ENCODE data around the gene RO60. TPM values are rescaled to one million over a fixed set of nuclear protein-coding genes. Genes with fewer than 3 reads are reported as not detected.

Gene RO60
- total and polyA plus RNA-seq, 2 donors: 9.1 to 55.2 TPM

GRCh38 chr1:193054169-193054675 is 5.2 kb upstream of the RO60 start:
- Histone ChIP-seq H3K27ac (ENCODE audit: low read depth in 1 of 2, low read length in 1 of 2) (no peak overlapping the region), H3K4me1 (ENCODE audit: control insufficient read depth in 2 of 2, insufficient read depth in 2 of 2, low read length in 2 of 2) (peaks cover 0 to 4% of the 10 kb centered on the region in 2 donors), H3K4me3 (ENCODE audit: low read length in 2 of 2) (no peak overlapping the region), H3K36me3 (ENCODE audit: control insufficient read depth in 2 of 2, insufficient read depth in 2 of 2, low read length in 1 of 2) (peaks cover 4 to 14% of the 10 kb centered on the region in 2 donors), H3K27me3 (ENCODE audit: control insufficient read depth in 2 of 2, insufficient read depth in 1 of 2, low read length in 1 of 2) (no peaks in the 10 kb centered on the region), H3K9me3 (ENCODE audit: control insufficient read depth in 2 of 2, insufficient read depth in 1 of 2, low read length in 1 of 2) (peaks cover 0 to 6% of the 10 kb centered on the region in 2 donors)
- no peak for DNase-seq (ENCODE audit: low read depth in 6 of 9, low spot score in 9 of 9)
- WGBS: 95% methylated on average over 4 of the region's 4 CpGs

- Histone ChIP-seq H3K27me3 (ENCODE audit: control insufficient read depth in 2 of 2, insufficient read depth in 1 of 2, low read length in 1 of 2) (no peaks in the 10 kb centered on the region), H3K36me3 (ENCODE audit: control insufficient read depth in 2 of 2, insufficient read depth in 2 of 2, low read length in 1 of 2) (no peaks in the 10 kb centered on the region), H3K27ac (ENCODE audit: low read depth in 1 of 2, low read length in 1 of 2) (peak overlapping the region; percentile 93), H3K4me3 (ENCODE audit: low read length in 2 of 2) (peak overlapping the region; percentile 81 to 91), H3K9me3 (ENCODE audit: control insufficient read depth in 2 of 2, insufficient read depth in 1 of 2, low read length in 1 of 2) (peaks cover 0 to 6% of the 10 kb centered on the region in 2 donors), H3K4me1 (ENCODE audit: control insufficient read depth in 2 of 2, insufficient read depth in 2 of 2, low read length in 2 of 2) (peaks cover 0 to 6% of the 10 kb centered on the region in 2 donors)
- WGBS: under 1% methylated on average over 37 of the region's 37 CpGs
- DNase-seq (ENCODE audit: low read depth in 6 of 9, low spot score in 9 of 9): peak; percentile 29 to 78 (median 49)
These were observed 707 bp upstream of the RO60 start for GRCh38 chr1:193058529-193059281.

GRCh38 chr1:193060115-193060403 is 647 bp downstream of the RO60 start:
- Histone ChIP-seq H3K4me1 (ENCODE audit: control insufficient read depth in 2 of 2, insufficient read depth in 2 of 2, low read length in 2 of 2) (peaks cover 0 to 6% of the 10 kb centered on the region in 2 donors), H3K9me3 (ENCODE audit: control insufficient read depth in 2 of 2, insufficient read depth in 1 of 2, low read length in 1 of 2) (peaks cover 0 to 6% of the 10 kb centered on the region in 2 donors), H3K36me3 (ENCODE audit: control insufficient read depth in 2 of 2, insufficient read depth in 2 of 2, low read length in 1 of 2) (no peaks in the 10 kb centered on the region), H3K27ac (ENCODE audit: low read depth in 1 of 2, low read length in 1 of 2) (peak overlapping the region; percentile 93 to 96), H3K27me3 (ENCODE audit: control insufficient read depth in 2 of 2, insufficient read depth in 1 of 2, low read length in 1 of 2) (no peaks in the 10 kb centered on the region), H3K4me3 (ENCODE audit: low read length in 2 of 2) (peak overlapping the region; percentile 81 to 91)
- DNase-seq (ENCODE audit: low read depth in 6 of 9, low spot score in 9 of 9): peak in 2 of 9 donors; percentile 14 to 23
- under 1% methylated on average over 9 of the region's 9 CpGs for WGBS

GRCh38 chr1:193060406-193060805 is 994 bp downstream of the RO60 start:
- peak in 2 of 9 donors; percentile 10 to 21 for DNase-seq (ENCODE audit: low read depth in 6 of 9, low spot score in 9 of 9)
- Histone ChIP-seq H3K27me3 (ENCODE audit: control insufficient read depth in 2 of 2, insufficient read depth in 1 of 2, low read length in 1 of 2) (no peaks in the 10 kb centered on the region), H3K4me1 (ENCODE audit: control insufficient read depth in 2 of 2, insufficient read depth in 2 of 2, low read length in 2 of 2) (peaks cover 0 to 6% of the 10 kb centered on the region in 2 donors), H3K9me3 (ENCODE audit: control insufficient read depth in 2 of 2, insufficient read depth in 1 of 2, low read length in 1 of 2) (peaks cover 0 to 6% of the 10 kb centered on the region in 2 donors), H3K36me3 (ENCODE audit: control insufficient read depth in 2 of 2, insufficient read depth in 2 of 2, low read length in 1 of 2) (no peaks in the 10 kb centered on the region), H3K27ac (ENCODE audit: low read depth in 1 of 2, low read length in 1 of 2) (peak overlapping the region in 1 of 2 donors; percentile 93), H3K4me3 (ENCODE audit: low read length in 2 of 2) (peak overlapping the region; percentile 81 to 91)
- 31% methylated on average over 4 of the region's 4 CpGs for WGBS

GRCh38 chr1:193060938-193061337 is 1.5 kb downstream of the RO60 start:
- Histone ChIP-seq H3K27me3 (ENCODE audit: control insufficient read depth in 2 of 2, insufficient read depth in 1 of 2, low read length in 1 of 2) (no peaks in the 10 kb centered on the region), H3K4me1 (ENCODE audit: control insufficient read depth in 2 of 2, insufficient read depth in 2 of 2, low read length in 2 of 2) (peaks cover 0 to 6% of the 10 kb centered on the region in 2 donors), H3K9me3 (ENCODE audit: control insufficient read depth in 2 of 2, insufficient read depth in 1 of 2, low read length in 1 of 2) (peaks cover 0 to 6% of the 10 kb centered on the region in 2 donors), H3K4me3 (ENCODE audit: low read length in 2 of 2) (peak overlapping the region; percentile 81 to 91), H3K27ac (ENCODE audit: low read depth in 1 of 2, low read length in 1 of 2) (peak overlapping the region in 1 of 2 donors; percentile 4), H3K36me3 (ENCODE audit: control insufficient read depth in 2 of 2, insufficient read depth in 2 of 2, low read length in 1 of 2) (no peaks in the 10 kb centered on the region)
- WGBS: 39% methylated on average over 2 of the region's 2 CpGs
- peak in 2 of 9 donors; percentile 9 to 19 for DNase-seq (ENCODE audit: low read depth in 6 of 9, low spot score in 9 of 9)

- Histone ChIP-seq H3K9me3 (ENCODE audit: control insufficient read depth in 2 of 2, insufficient read depth in 1 of 2, low read length in 1 of 2) (peaks cover 0 to 6% of the 10 kb centered on the region in 2 donors), H3K36me3 (ENCODE audit: control insufficient read depth in 2 of 2, insufficient read depth in 2 of 2, low read length in 1 of 2) (no peaks in the 10 kb centered on the region), H3K4me3 (ENCODE audit: low read length in 2 of 2) (no peak overlapping the region), H3K27ac (ENCODE audit: low read depth in 1 of 2, low read length in 1 of 2) (no peak overlapping the region), H3K27me3 (ENCODE audit: control insufficient read depth in 2 of 2, insufficient read depth in 1 of 2, low read length in 1 of 2) (no peaks in the 10 kb centered on the region), H3K4me1 (ENCODE audit: control insufficient read depth in 2 of 2, insufficient read depth in 2 of 2, low read length in 2 of 2) (peaks cover 0 to 2% of the 10 kb centered on the region in 2 donors)
- no peak for DNase-seq (ENCODE audit: low read depth in 6 of 9, low spot score in 9 of 9)
- WGBS: 94% methylated on average over 4 of the region's 4 CpGs
These were observed 3.5 kb downstream of the RO60 start for GRCh38 chr1:193062698-193063463.

- peaks cover 0 to 2% of the 10 kb centered on the region in 2 donors for H3K4me1 ChIP-seq (ENCODE audit: control insufficient read depth in 2 of 2, insufficient read depth in 2 of 2, low read length in 2 of 2)
These were observed 6.5 kb downstream of the RO60 start for GRCh38 chr1:193065954-193066353.

GRCh38 chr1:193066606-193067005 is 7.2 kb downstream of the RO60 start:
- Histone ChIP-seq H3K27ac (ENCODE audit: low read depth in 1 of 2, low read length in 1 of 2) (no peak overlapping the region), H3K4me3 (ENCODE audit: low read length in 2 of 2) (no peak overlapping the region), H3K27me3 (ENCODE audit: control insufficient read depth in 2 of 2, insufficient read depth in 1 of 2, low read length in 1 of 2) (no peaks in the 10 kb centered on the region), H3K36me3 (ENCODE audit: control insufficient read depth in 2 of 2, insufficient read depth in 2 of 2, low read length in 1 of 2) (peaks cover 7 to 15% of the 10 kb centered on the region in 2 donors), H3K4me1 (ENCODE audit: control insufficient read depth in 2 of 2, insufficient read depth in 2 of 2, low read length in 2 of 2) (no peaks in the 10 kb centered on the region), H3K9me3 (ENCODE audit: control insufficient read depth in 2 of 2, insufficient read depth in 1 of 2, low read length in 1 of 2) (no peaks in the 10 kb centered on the region)
- 92% methylated on average over 4 of the region's 4 CpGs for WGBS
- DNase-seq (ENCODE audit: low read depth in 6 of 9, low spot score in 9 of 9): no peak

More at GRCh38 chr1:193065954-193066353, 6.5 kb downstream of the RO60 start:
- DNase-seq (ENCODE audit: low read depth in 6 of 9, low spot score in 9 of 9): no peak
- no peak overlapping the region for H3K27ac ChIP-seq (ENCODE audit: low read depth in 1 of 2, low read length in 1 of 2)
- H3K9me3 ChIP-seq (ENCODE audit: control insufficient read depth in 2 of 2, insufficient read depth in 1 of 2, low read length in 1 of 2): no peaks in the 10 kb centered on the region
- H3K4me3 ChIP-seq (ENCODE audit: low read length in 2 of 2): no peak overlapping the region
- peaks cover 6 to 15% of the 10 kb centered on the region in 2 donors for H3K36me3 ChIP-seq (ENCODE audit: control insufficient read depth in 2 of 2, insufficient read depth in 2 of 2, low read length in 1 of 2)
- H3K27me3 ChIP-seq (ENCODE audit: control insufficient read depth in 2 of 2, insufficient read depth in 1 of 2, low read length in 1 of 2): no peaks in the 10 kb centered on the region

- peaks cover 7 to 20% of the 10 kb centered on the region in 2 donors for H3K36me3 ChIP-seq (ENCODE audit: control insufficient read depth in 2 of 2, insufficient read depth in 2 of 2, low read length in 1 of 2)
- H3K27ac ChIP-seq (ENCODE audit: low read depth in 1 of 2, low read length in 1 of 2): no peak overlapping the region
- H3K27me3 ChIP-seq (ENCODE audit: control insufficient read depth in 2 of 2, insufficient read depth in 1 of 2, low read length in 1 of 2): no peaks in the 10 kb centered on the region
- no peak for DNase-seq (ENCODE audit: low read depth in 6 of 9, low spot score in 9 of 9)
- H3K4me1 ChIP-seq (ENCODE audit: control insufficient read depth in 2 of 2, insufficient read depth in 2 of 2, low read length in 2 of 2): no peaks in the 10 kb centered on the region
- no peak overlapping the region for H3K4me3 ChIP-seq (ENCODE audit: low read length in 2 of 2)
- no peaks in the 10 kb centered on the region for H3K9me3 ChIP-seq (ENCODE audit: control insufficient read depth in 2 of 2, insufficient read depth in 1 of 2, low read length in 1 of 2)
These were observed 8.6 kb downstream of the RO60 start for GRCh38 chr1:193068013-193068412.

Data from thymus (tissue), 11 donors.